Testis (tissue), 2 donors: Measurements from ENCODE around the gene CACNA1C.

Experiments used
- POLR2A ChIP-seq: fragments of 450-650 bp; IDR thresholded peaks from one replicate; pipeline ENCODE4 v1.6.1; 2017; ENCODE audit warnings: antibody characterized with exemption, mild to moderate bottlenecking, moderate library complexity
- TF ChIP-seq, protein P1 (sequence below), 3 experiments: fragments of 450-650 bp in 2 of 3; fragments of 200-600 bp in 1 of 3; sonication (generic) in 1 of 3; IDR thresholded peaks; one replicate each; pipeline ENCODE4 v1.5.1; 2016 to 2019; ENCODE audit warnings: antibody characterized with exemption in 3 of 3, mild to moderate bottlenecking in 2 of 3, moderate library complexity in 1 of 3

DNA sequence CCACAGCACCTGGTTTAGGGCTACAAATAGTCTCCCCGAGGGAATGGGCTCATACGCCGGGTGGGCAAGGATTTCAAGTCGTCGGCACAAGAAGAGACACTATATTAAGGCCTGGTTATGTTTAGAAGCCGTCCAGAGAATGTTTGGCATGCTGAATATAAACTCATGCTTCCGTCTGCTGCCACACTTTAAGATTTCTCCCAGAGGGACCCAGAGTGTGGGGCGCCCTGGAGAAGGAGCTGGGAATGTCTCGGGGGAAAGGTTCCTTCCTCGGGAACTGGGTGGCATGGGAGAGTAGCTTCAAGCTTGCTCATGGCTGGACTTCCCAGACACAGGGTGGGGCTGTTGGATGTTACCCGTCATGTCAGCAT is 295.7 kb downstream of the CACNA1C start:
- TF ChIP-seq, protein P1, sequence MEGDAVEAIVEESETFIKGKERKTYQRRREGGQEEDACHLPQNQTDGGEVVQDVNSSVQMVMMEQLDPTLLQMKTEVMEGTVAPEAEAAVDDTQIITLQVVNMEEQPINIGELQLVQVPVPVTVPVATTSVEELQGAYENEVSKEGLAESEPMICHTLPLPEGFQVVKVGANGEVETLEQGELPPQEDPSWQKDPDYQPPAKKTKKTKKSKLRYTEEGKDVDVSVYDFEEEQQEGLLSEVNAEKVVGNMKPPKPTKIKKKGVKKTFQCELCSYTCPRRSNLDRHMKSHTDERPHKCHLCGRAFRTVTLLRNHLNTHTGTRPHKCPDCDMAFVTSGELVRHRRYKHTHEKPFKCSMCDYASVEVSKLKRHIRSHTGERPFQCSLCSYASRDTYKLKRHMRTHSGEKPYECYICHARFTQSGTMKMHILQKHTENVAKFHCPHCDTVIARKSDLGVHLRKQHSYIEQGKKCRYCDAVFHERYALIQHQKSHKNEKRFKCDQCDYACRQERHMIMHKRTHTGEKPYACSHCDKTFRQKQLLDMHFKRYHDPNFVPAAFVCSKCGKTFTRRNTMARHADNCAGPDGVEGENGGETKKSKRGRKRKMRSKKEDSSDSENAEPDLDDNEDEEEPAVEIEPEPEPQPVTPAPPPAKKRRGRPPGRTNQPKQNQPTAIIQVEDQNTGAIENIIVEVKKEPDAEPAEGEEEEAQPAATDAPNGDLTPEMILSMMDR (IDR thresholded peaks at IDR 0.05), result no peak
- TF ChIP-seq POLR2A, result no peak
